Common myeloid progenitor, CD34-positive (primary cell): ENCODE results near the gene RUVBL2.

Source experiments
- CTCF ChIA-PET: fragments of 350-600 bp; sonication (Branson Sonifier 250); formaldehyde crosslinking; loops from one replicate; lab custom pipeline; 2021; ENCODE audit warnings: antibody characterized with exemption; lab: Charles Lee
- POLR2A ChIA-PET: fragments of 350-600 bp; sonication (Branson Sonifier 250); formaldehyde crosslinking; loops from one replicate; lab custom pipeline; 2021; ENCODE audit warnings: antibody characterized with exemption; lab: Charles Lee
- DNase-seq, 3 donors: peaks; one replicate each; pipeline versions ENCODE4 v3.0.0 to v3.0.0-alpha.2; 2013
- H3K27ac ChIP-seq, 2 experiments: 1 replicate in 1 of 2; 2 replicates in 1 of 2; pipeline ENCODE4 v1.7.0; 2013; ENCODE audit warnings: inconsistent platforms in 2 of 2, low read length in 2 of 2, mild to moderate bottlenecking in 2 of 2, low read depth in 1 of 2, moderate library complexity in 1 of 2; ENCODE audit not compliant: severe bottlenecking in 2 of 2, insufficient read depth in 1 of 2, poor library complexity in 1 of 2
- H3K27me3 ChIP-seq, 5 experiments: replicated peaks in 2 of 5; 1 replicate in 3 of 5; 2 replicates in 2 of 5; pipeline versions ENCODE4 v1.6.1 to v1.7.0; 2013; ENCODE audit warnings: low read length in 4 of 5, mild to moderate bottlenecking in 2 of 5, moderate library complexity in 2 of 5, inconsistent platforms in 1 of 5; ENCODE audit not compliant: insufficient read depth in 5 of 5, control insufficient read depth in 4 of 5
- H3K36me3 ChIP-seq, 4 experiments: 1 replicate in 2 of 4; 2 replicates in 2 of 4; pipeline versions ENCODE4 v1.6.1 to v1.7.0; 2013; ENCODE audit warnings: low read length in 3 of 4, control low read depth in 1 of 4, mild to moderate bottlenecking in 1 of 4; ENCODE audit not compliant: control insufficient read depth in 4 of 4, insufficient read depth in 4 of 4
- H3K4me1 ChIP-seq, 4 experiments: 1 replicate in 3 of 4; 2 replicates in 1 of 4; pipeline versions ENCODE4 v1.6.1 to v1.7.1; 2013; ENCODE audit warnings: low read length in 3 of 4, mild to moderate bottlenecking in 3 of 4, control low read depth in 1 of 4, inconsistent platforms in 1 of 4, moderate library complexity in 1 of 4; ENCODE audit not compliant: control insufficient read depth in 4 of 4, insufficient read depth in 4 of 4; ENCODE audit errors: control extremely low read depth in 1 of 4
- H3K4me3 ChIP-seq, 7 experiments: 1 replicate in 4 of 7; 2 replicates in 3 of 7; pipeline versions ENCODE4 v1.5.1 to v1.7.0; 2013; ENCODE audit warnings: mild to moderate bottlenecking in 7 of 7, low read length in 6 of 7, moderate library complexity in 6 of 7, inconsistent platforms in 2 of 7, low read depth in 2 of 7, control low read depth in 1 of 7; ENCODE audit not compliant: insufficient read depth in 4 of 7, control insufficient read depth in 1 of 7; ENCODE audit errors: extremely low read depth in 1 of 7
- H3K9me3 ChIP-seq, 5 experiments: 1 replicate in 4 of 5; 2 replicates in 1 of 5; pipeline versions ENCODE4 v1.6.1 to v1.7.1; 2013; ENCODE audit warnings: low read length in 4 of 5, mild to moderate bottlenecking in 2 of 5, inconsistent platforms in 1 of 5, low read depth in 1 of 5, moderate library complexity in 1 of 5; ENCODE audit not compliant: control insufficient read depth in 4 of 5, insufficient read depth in 2 of 5; ENCODE audit errors: control extremely low read depth in 1 of 5
- WGBS: methylation state at CpG from one replicate; pipeline ENCODE4 v1.1.5; 2013; ENCODE audit not compliant: insufficient coverage; 5-methylcytosine and 5-hydroxymethylcytosine counted together

Gene RUVBL2

DNA sequence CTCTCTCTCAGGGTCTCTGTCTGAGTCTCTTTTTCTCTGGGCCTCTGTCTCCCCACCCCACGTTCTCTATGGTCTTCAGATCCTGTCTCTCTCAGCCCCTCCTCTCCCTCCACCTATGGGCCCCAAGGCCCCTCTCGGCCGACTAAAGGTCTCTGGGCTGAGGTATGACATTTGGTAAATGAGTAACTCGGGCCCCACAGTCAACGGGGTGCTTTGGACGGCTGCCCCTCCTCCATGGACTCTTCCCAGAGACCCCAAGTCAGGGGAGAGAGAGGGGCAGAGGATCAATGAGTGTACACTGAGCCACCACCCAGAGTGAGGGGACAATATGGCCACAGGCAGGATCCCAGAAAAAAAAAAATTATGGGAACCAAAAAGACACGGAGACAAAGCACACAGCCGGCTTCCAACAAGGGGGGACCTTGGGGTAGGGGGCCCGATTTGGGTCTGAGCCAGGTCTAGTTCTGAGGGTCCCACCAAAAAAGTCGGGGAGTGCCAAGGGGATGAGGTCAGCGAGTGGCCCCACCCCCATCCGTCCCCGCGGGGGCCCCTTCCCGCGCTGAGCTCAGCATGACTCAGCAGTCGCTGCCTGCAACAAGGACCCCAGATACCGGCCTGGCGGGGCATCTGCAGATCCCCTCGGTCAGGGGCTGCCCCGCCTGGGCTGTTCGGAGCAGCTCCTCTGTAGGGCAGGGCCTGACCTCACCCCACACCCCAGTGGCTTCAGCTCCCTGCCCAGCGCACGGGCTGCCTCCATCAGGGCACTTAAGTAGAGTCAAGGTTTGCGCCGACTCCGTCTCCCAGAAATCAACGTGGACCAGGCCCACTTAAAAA, 30.1 kb upstream of the RUVBL2 start:
- Histone ChIP-seq H3K36me3 (peaks cover 7 to 34% (median 21%) of the 10 kb centered on the region in 4 experiments), H3K4me1 (peaks cover 13 to 59% (median 51%) of the 10 kb centered on the region in 4 experiments), H3K4me3 (peak overlapping the region in 6 of 7 experiments; percentile 49 to 92 (median 63)), H3K27me3 (no peaks in the 10 kb centered on the region), H3K27ac (peak overlapping the region; percentile 97 to 98), H3K9me3 (no peaks in the 10 kb centered on the region)
- DNase-seq, result peak; percentile 84 to 87 (median 86)
- 5% methylated on average over 27 of the region's 28 CpGs for WGBS
- CTCF ChIA-PET, result interaction anchor here (2.2 kb wide), 1 partner anchor 10 kb away, joined by 6 read pairs; the partner anchor contains the start of gene BAX
- POLR2A ChIA-PET, result interaction anchor here (0.5 to 2.3 kb wide), 11 partner anchors 8 to 104 kb away, joined by 3 to 26 read pairs (median 4); partner anchors contain the start of genes BAX, GYS1, PPP1R15A and RUVBL2

DNA sequence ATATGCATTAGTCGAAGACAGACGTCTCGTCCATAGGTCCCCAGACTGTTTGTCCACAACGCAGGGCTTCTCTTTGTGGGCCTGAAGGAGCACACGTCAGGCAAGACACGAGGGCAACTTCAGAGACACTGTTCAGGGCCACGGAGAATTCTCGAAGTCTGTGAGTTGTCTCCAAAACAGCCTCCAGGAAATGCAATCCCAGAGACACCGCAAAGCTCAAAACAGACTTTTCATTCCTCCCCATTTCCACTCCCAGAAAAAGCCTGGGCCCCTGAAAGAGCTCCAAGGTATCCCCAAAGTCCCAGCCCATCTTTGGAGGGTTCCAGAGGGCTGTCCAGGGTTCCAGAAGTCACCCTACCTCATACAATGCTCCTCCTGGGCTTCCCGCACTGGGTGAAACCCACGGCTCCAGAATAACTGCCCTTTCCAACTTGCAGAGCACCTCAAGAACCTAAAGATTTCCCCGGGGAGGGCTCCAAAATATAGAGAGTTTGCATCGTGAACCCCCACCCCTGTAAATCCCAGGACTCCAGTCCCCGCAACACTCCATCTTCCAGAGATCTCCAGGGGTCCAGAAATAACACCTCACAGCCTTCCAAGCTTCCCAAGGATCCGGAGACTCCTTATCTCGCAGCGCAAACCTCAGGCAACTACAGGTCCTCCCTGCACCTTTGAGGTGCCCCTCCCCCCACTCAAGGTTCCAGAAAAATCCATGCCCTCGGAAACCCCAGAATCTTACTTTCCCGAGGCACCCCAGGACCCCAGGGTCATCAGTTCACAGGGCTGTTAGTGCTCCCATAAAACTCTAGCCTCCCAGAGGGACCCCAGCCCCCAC, 29.3 kb upstream of the RUVBL2 start:
- H3K36me3 ChIP-seq, result peaks cover 11 to 42% (median 23%) of the 10 kb centered on the region in 4 experiments
- no peaks in the 10 kb centered on the region for H3K9me3 ChIP-seq
- no peak for DNase-seq
- no peaks in the 10 kb centered on the region for H3K27me3 ChIP-seq
- H3K4me3 ChIP-seq, result peak overlapping the region in 6 of 7 experiments; percentile 49 to 92 (median 63)
- peaks cover 13 to 59% (median 51%) of the 10 kb centered on the region in 4 experiments for H3K4me1 ChIP-seq
- CTCF ChIA-PET, result interaction anchor here (1.1 to 2.2 kb wide), 2 partner anchors 10 to 46 kb away, joined by 3 to 6 read pairs; partner anchors contain the start of gene BAX
- H3K27ac ChIP-seq, result peak overlapping the region; percentile 97 to 98
- POLR2A ChIA-PET, result interaction anchor here (0.5 to 2.3 kb wide), 15 partner anchors 9 to 1760 kb away, joined by 3 to 26 read pairs (median 3); partner anchors contain the start of genes BAX, GYS1, PPP1R15A and RUVBL2
- WGBS, result 5% methylated on average over 7 of the region's 19 CpGs

DNA sequence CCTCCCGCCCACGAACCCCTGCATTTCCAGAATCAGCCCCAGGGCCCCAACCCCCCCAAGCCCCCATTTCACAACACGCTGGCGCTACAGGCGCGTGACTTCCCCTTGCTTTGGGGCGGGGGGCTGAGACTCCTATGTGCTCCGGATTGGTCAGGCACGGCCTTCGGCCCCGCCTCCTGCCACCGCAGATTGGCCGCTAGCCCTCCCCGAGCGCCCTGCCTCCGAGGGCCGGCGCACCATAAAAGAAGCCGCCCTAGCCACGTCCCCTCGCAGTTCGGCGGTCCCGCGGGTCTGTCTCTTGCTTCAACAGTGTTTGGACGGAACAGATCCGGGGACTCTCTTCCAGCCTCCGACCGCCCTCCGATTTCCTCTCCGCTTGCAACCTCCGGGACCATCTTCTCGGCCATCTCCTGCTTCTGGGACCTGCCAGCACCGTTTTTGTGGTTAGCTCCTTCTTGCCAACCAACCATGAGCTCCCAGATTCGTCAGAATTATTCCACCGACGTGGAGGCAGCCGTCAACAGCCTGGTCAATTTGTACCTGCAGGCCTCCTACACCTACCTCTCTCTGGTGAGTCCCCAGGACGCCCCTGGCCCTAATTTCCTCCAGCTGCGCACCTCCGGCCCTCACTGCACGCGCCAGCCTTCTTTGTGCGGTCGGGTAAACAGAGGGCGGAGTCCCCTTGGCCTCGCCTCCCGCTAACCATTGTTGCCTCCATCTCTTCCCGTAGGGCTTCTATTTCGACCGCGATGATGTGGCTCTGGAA, 28.5 kb upstream of the RUVBL2 start, which contains the start of gene FTL:
FTL (plus strand) TSS at position 270 of the 766 bp plus-strand sequence; CDS start at position 469, 199 bp downstream.
- Histone ChIP-seq H3K27me3 (no peaks in the 10 kb centered on the region), H3K9me3 (no peaks in the 10 kb centered on the region), H3K4me3 (peak within 1 kb of the TSS; percentile 81 to 96 (median 92)), H3K27ac (peak within 1 kb of the TSS; percentile 97 to 98), H3K4me1 (peaks cover 13 to 59% (median 51%) of the 10 kb centered on the region in 4 experiments), H3K36me3 (peaks cover 14 to 48% (median 29%) of the 10 kb centered on the region in 4 experiments)
- CTCF ChIA-PET, result interaction anchor here (1.1 to 2.2 kb wide), 4 partner anchors 11 to 123 kb away, joined by 3 to 6 read pairs (median 6); partner anchors contain the start of gene BAX
- POLR2A ChIA-PET, result interaction anchor here (0.6 to 2.3 kb wide), 6 partner anchors 12 to 1759 kb away, joined by 3 to 11 read pairs (median 3); partner anchors contain the start of genes GYS1, PPP1R15A and RUVBL2
- WGBS, result under 1% methylated on average over 46 of the region's 52 CpGs
- DNase-seq, result peak; percentile 95 to 98 (median 97)

DNA sequence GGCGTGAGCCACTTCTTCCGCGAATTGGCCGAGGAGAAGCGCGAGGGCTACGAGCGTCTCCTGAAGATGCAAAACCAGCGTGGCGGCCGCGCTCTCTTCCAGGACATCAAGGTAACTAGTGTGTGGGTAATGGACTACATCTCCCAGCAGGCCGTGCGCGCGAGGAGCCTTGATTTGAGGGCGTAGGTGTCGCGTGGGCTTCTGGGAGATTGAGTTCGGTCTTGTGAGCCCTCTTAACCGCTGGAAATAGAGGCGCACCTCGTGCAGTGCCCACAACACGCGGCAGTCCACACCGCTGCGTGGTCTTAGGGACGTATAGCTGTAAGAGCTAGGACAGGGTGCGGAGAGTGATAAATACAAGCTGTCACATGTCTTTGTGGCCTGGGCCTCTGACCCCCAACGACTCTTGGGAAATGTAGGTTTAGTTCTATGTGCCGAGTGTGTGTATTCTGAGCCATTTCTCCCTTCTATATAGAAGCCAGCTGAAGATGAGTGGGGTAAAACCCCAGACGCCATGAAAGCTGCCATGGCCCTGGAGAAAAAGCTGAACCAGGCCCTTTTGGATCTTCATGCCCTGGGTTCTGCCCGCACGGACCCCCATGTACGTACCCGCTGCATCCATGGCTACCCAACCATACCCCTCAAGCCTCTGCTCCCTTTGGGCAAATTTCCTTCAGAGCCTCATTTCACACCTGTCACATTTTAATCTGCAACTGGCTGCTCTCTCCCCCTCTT, 27.7 kb upstream of the RUVBL2 start:
- CTCF ChIA-PET, result interaction anchor here (0.7 to 1.7 kb wide), 3 partner anchors 11 to 124 kb away, joined by 3 to 6 read pairs (median 5); no protein-coding TSS in a partner anchor
- peaks cover 14 to 46% (median 31%) of the 10 kb centered on the region in 4 experiments for H3K36me3 ChIP-seq
- POLR2A ChIA-PET, result interaction anchor here (0.7 to 1.2 kb wide), 5 partner anchors 13 to 94 kb away, joined by 3 to 4 read pairs (median 3); partner anchors contain the start of gene PPP1R15A
- no peaks in the 10 kb centered on the region for H3K27me3 ChIP-seq
- H3K9me3 ChIP-seq, result no peaks in the 10 kb centered on the region
- peaks cover 13 to 61% (median 54%) of the 10 kb centered on the region in 4 experiments for H3K4me1 ChIP-seq
- peak; percentile 84 to 92 (median 90) for DNase-seq
- 29% methylated on average over 17 of the region's 36 CpGs for WGBS
- peak overlapping the region; percentile 81 to 96 (median 92) for H3K4me3 ChIP-seq
- peak overlapping the region; percentile 68 to 85 for H3K27ac ChIP-seq

DNA sequence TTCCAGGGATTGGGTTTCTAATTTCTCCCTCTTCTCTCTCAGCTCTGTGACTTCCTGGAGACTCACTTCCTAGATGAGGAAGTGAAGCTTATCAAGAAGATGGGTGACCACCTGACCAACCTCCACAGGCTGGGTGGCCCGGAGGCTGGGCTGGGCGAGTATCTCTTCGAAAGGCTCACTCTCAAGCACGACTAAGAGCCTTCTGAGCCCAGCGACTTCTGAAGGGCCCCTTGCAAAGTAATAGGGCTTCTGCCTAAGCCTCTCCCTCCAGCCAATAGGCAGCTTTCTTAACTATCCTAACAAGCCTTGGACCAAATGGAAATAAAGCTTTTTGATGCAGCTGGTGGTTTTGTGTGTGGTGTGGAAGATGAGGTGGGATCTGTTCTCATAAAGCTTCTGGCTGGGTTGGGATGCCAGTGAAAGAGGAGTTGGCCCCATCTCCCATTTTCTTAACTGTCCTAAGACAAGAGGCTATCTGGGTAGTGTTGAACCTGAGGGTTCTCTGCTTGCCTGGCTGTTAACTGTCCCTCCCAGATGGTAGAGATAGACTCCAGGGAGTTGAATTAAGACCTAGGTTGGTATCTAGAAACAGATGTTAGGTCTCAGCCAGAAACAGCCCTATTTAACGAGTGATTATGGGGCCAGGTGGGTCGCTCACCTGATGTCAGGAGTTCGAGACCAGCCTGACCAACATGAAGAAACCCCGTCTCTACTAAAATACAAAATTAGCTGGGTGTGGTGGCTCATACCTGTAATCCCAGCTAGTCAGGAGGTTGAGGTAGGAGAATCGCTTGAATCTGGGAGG, 26.9 kb upstream of the RUVBL2 start:
- Histone ChIP-seq H3K27me3 (no peaks in the 10 kb centered on the region), H3K36me3 (peaks cover 14 to 43% (median 31%) of the 10 kb centered on the region in 4 experiments), H3K4me3 (peak overlapping the region in 6 of 7 experiments; percentile 81 to 96 (median 92)), H3K4me1 (peaks cover 13 to 53% (median 49%) of the 10 kb centered on the region in 4 experiments), H3K27ac (peak overlapping the region in 1 of 2 experiments; percentile 85), H3K9me3 (no peaks in the 10 kb centered on the region)
- DNase-seq, result no peak
- CTCF ChIA-PET, result interaction anchor here (0.7 to 1.7 kb wide), 7 partner anchors 10 to 124 kb away, joined by 3 to 6 read pairs (median 5); no protein-coding TSS in a partner anchor
- POLR2A ChIA-PET, result interaction anchor here (0.6 to 1.3 kb wide), 3 partner anchors 27 to 636 kb away, joined by 3 to 4 read pairs (median 3); partner anchors contain the start of genes GYS1 and RUVBL2
- 92% methylated on average over 7 of the region's 10 CpGs for WGBS
